GM23338 (cell line): ENCODE measurements around the gene ANO1. TPM values are rescaled to one million over a fixed set of nuclear protein-coding genes. Genes with fewer than 3 reads are reported as not detected.

Experiments used
- ATAC-seq: fragments of 200-7000 bp; cut with Tn5 transposase; 3 replicates; pipeline ENCODE4 v1.9.1; 2020
- DNase-seq: peaks from one replicate; pipeline ENCODE4 v3.0.0-alpha.2; 2015; ENCODE audit warnings: low spot score
- H2AFZ ChIP-seq: fragments of 200-600 bp; sonication (generic); 2 replicates; pipeline ENCODE4 v1.8.0; 2016; ENCODE audit warnings: antibody characterized with exemption, mild to moderate bottlenecking, moderate library complexity
- H3F3A ChIP-seq: fragments of 200-600 bp; sonication (generic); replicated peaks from 2 replicates; pipeline ENCODE4 v1.8.0; 2017; ENCODE audit warnings: antibody characterized with exemption, mixed run types, low read depth
- H3K27ac ChIP-seq: fragments of 200-600 bp; sonication (generic); 2 replicates; pipeline ENCODE4 v1.6.1; 2016; ENCODE audit warnings: low read depth
- H3K27me3 ChIP-seq: fragments of 200-600 bp; sonication (generic); 2 replicates; pipeline ENCODE4 v1.8.0; 2016; ENCODE audit warnings: mild to moderate bottlenecking, mixed run types, moderate library complexity; ENCODE audit not compliant: insufficient read depth
- H3K36me3 ChIP-seq: fragments of 200-600 bp; sonication (generic); 2 replicates; pipeline ENCODE4 v1.8.0; 2016; ENCODE audit warnings: mild to moderate bottlenecking; ENCODE audit not compliant: insufficient read depth
- H3K4me1 ChIP-seq: fragments of 200-600 bp; sonication (generic); 2 replicates; pipeline ENCODE4 v1.8.0; 2016; ENCODE audit warnings: mild to moderate bottlenecking, moderate library complexity; ENCODE audit not compliant: insufficient read depth
- H3K4me2 ChIP-seq: fragments of 200-600 bp; sonication (generic); 2 replicates; pipeline ENCODE4 v1.7.1; 2017; ENCODE audit warnings: mixed run types
- H3K4me3 ChIP-seq: fragments of 200-600 bp; sonication (generic); 2 replicates; pipeline ENCODE4 v1.6.1; 2016; ENCODE audit warnings: mixed run types
- H3K79me2 ChIP-seq: fragments of 200-600 bp; sonication (generic); replicated peaks from 2 replicates; pipeline ENCODE4 v1.8.0; 2017; ENCODE audit warnings: mild to moderate bottlenecking; ENCODE audit not compliant: insufficient read depth
- H3K9me2 ChIP-seq: fragments of 200-600 bp; sonication (generic); 2 replicates; pipeline ENCODE4 v1.8.0; 2017; ENCODE audit not compliant: insufficient read depth
- H4K20me1 ChIP-seq: fragments of 200-600 bp; sonication (generic); replicated peaks from 2 replicates; pipeline ENCODE4 v1.8.0; 2017; ENCODE audit warnings: mild to moderate bottlenecking; ENCODE audit not compliant: insufficient read depth
- H3K27ac Mint-ChIP-seq: 2 replicates; pipeline ENCODE4 v1.8.0; 2020; ENCODE audit warnings: inconsistent platforms, mild to moderate bottlenecking, moderate library complexity, mixed read lengths
- H3K27me3 Mint-ChIP-seq: 3 replicates; pipeline ENCODE4 v1.8.0; 2022; ENCODE audit warnings: low read depth, mild to moderate bottlenecking, moderate library complexity, mixed read lengths, inconsistent platforms; ENCODE audit not compliant: insufficient read depth, poor library complexity
- H3K36me3 Mint-ChIP-seq: 3 replicates; pipeline ENCODE4 v1.8.0; 2021; ENCODE audit warnings: low read depth, mild to moderate bottlenecking, inconsistent platforms, moderate library complexity, mixed read lengths
- H3K4me1 Mint-ChIP-seq: 3 replicates; pipeline ENCODE4 v1.8.0; 2020; ENCODE audit warnings: mild to moderate bottlenecking, inconsistent platforms, mixed read lengths
- H3K4me3 Mint-ChIP-seq: 3 replicates; pipeline ENCODE4 v1.8.0; 2021; ENCODE audit warnings: moderate library complexity, mild to moderate bottlenecking, inconsistent platforms, mixed read lengths
- H3K9me3 Mint-ChIP-seq: 3 replicates; pipeline ENCODE4 v1.8.0; 2020; ENCODE audit warnings: moderate library complexity, mild to moderate bottlenecking, inconsistent platforms, mixed read lengths
- CREB1 ChIP-seq: fragments of 250-450 bp; sonication (Bioruptor Pico); IDR thresholded peaks from 2 replicates; pipeline ENCODE4 v1.5.0; 2020; ENCODE audit warnings: low read depth, mild to moderate bottlenecking, moderate library complexity
- EZH2 ChIP-seq: fragments of 200-600 bp; sonication (generic); IDR thresholded peaks from one replicate; pipeline ENCODE4 v1.8.0; 2017; ENCODE audit warnings: antibody characterized with exemption, mild to moderate bottlenecking, low read depth; ENCODE audit not compliant: unreplicated experiment
- EZH2phosphoT487 ChIP-seq: fragments of 200-600 bp; sonication (generic); IDR thresholded peaks from one replicate; pipeline ENCODE4 v1.8.1; 2018; ENCODE audit warnings: antibody characterized with exemption; ENCODE audit not compliant: unreplicated experiment
- JUNB ChIP-seq: IDR thresholded peaks from one replicate; pipeline ENCODE4 v1.6.1; 2016; ENCODE audit warnings: antibody characterized with exemption; ENCODE audit not compliant: unreplicated experiment
- NANOG ChIP-seq: IDR thresholded peaks from 2 replicates; pipeline ENCODE4 v1.6.1; 2016; ENCODE audit warnings: antibody characterized with exemption, borderline replicate concordance
- POLR2AphosphoS5 ChIP-seq: IDR thresholded peaks from 2 replicates; pipeline ENCODE4 v1.6.1; 2016; ENCODE audit warnings: antibody characterized with exemption, low read depth
- STAT1 ChIP-seq: IDR thresholded peaks from one replicate; pipeline ENCODE4 v1.6.1; 2016; ENCODE audit warnings: antibody characterized with exemption; ENCODE audit not compliant: unreplicated experiment
- ZNF114 ChIP-seq: fragments of 250-450 bp; sonication (Bioruptor Pico); IDR thresholded peaks from 2 replicates; pipeline ENCODE4 v1.5.0; 2020; ENCODE audit warnings: mild to moderate bottlenecking, moderate library complexity
- ZNF331 ChIP-seq: fragments of 250-450 bp; sonication (Bioruptor Pico); IDR thresholded peaks from 2 replicates; pipeline ENCODE4 v1.5.0; 2020; ENCODE audit warnings: low read depth, mild to moderate bottlenecking, moderate library complexity
- ZNF462 ChIP-seq: fragments of 250-450 bp; sonication (Bioruptor Pico); IDR thresholded peaks from 2 replicates; pipeline ENCODE4 v1.5.0; 2020; ENCODE audit warnings: mild to moderate bottlenecking, moderate library complexity
- polyA plus RNA-seq: library from polyadenylated mRNA; unstranded; fragments of >200 nt; fragmentation: Nextera tagmentation; extraction: Ambion mirVana; gene quantifications from 2 replicates; pipeline ENCODE4 v1.2.1, GENCODE V29; 2016
- total RNA-seq: library from RNA; depleted of rRNA; stranded (reverse); fragments of >200 nt; shearing (Covaris generic); gene quantifications from 2 replicates; pipeline ENCODE4 v1.2.3, GENCODE V29; 2014
- TF ChIP-seq, protein P1 (sequence below): IDR thresholded peaks from 2 replicates; pipeline ENCODE4 v1.6.1; 2016; ENCODE audit warnings: antibody characterized with exemption
- TF ChIP-seq, protein P2 (sequence below): IDR thresholded peaks from one replicate; pipeline ENCODE4 v1.6.1; 2018; ENCODE audit warnings: antibody characterized with exemption; ENCODE audit not compliant: unreplicated experiment
- TF ChIP-seq, protein P3 (sequence below), 2 experiments: fragments of 200-600 bp in 1 of 2; sonication (generic) in 1 of 2; conservative IDR thresholded peaks; 2 replicates each; pipeline versions ENCODE4 v1.5.1 to v1.6.1; 2016 to 2017; ENCODE audit warnings: antibody characterized with exemption in 2 of 2, low read depth in 2 of 2, mild to moderate bottlenecking in 2 of 2, moderate library complexity in 1 of 2

Gene ANO1
- total and polyA plus RNA-seq, 2 experiments from 2014 or later = 1.4 to 3.4 TPM

DNA sequence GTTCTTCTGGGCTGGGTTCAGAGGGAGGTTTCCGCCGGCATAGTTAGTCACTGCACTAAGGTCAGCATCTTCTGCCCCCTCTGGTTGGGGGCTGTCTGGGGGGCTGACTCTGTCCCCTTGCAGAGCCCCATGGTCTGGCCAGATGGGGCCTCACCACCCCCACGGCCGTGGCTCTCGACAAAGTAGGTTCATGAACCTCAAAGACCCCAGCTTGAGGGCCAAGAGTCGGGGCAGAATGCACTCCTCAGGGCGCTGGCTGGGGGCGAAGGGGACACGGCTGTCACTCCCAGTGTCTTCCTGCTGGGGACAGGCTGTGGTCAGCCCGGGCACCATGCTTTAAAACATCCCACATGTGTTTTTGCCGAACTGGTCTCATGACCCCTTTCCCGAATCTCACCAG is 20.8 kb downstream of the ANO1 start:
- Histone ChIP-seq H3K79me2 (no peaks in the 10 kb centered on the region), H3K27me3 (no peaks in the 10 kb centered on the region), H3K4me2 (no peak overlapping the region), H2AFZ (no peak overlapping the region), H3F3A (no peaks in the 10 kb centered on the region), H3K4me1 (no peaks in the 10 kb centered on the region), H3K27ac (no peak overlapping the region), H4K20me1 (no peaks in the 10 kb centered on the region), H3K4me3 (no peak overlapping the region), H3K9me2 (no peaks in the 10 kb centered on the region), H3K36me3 (no peaks in the 10 kb centered on the region)
- DNase-seq = no peak
- no peak overlapping the region for H3K27ac Mint-ChIP-seq
- ATAC-seq = no peak
- no peaks in the 10 kb centered on the region for H3K9me3 Mint-ChIP-seq
- TF ChIP-seq POLR2AphosphoS5 (no peak), STAT1 (no peak), ZNF462 (CRISPR knock-in tag) (no peak), EZH2phosphoT487 (no peak), ZNF331 (CRISPR knock-in tag) (no peak), ZNF114 (CRISPR knock-in tag) (no peak), NANOG (no peak), EZH2 (no peak), JUNB (no peak), CREB1 (CRISPR knock-in tag) (no peak)
- TF ChIP-seq, protein P1, sequence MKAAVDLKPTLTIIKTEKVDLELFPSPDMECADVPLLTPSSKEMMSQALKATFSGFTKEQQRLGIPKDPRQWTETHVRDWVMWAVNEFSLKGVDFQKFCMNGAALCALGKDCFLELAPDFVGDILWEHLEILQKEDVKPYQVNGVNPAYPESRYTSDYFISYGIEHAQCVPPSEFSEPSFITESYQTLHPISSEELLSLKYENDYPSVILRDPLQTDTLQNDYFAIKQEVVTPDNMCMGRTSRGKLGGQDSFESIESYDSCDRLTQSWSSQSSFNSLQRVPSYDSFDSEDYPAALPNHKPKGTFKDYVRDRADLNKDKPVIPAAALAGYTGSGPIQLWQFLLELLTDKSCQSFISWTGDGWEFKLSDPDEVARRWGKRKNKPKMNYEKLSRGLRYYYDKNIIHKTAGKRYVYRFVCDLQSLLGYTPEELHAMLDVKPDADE = no peak
- TF ChIP-seq, protein P2, sequence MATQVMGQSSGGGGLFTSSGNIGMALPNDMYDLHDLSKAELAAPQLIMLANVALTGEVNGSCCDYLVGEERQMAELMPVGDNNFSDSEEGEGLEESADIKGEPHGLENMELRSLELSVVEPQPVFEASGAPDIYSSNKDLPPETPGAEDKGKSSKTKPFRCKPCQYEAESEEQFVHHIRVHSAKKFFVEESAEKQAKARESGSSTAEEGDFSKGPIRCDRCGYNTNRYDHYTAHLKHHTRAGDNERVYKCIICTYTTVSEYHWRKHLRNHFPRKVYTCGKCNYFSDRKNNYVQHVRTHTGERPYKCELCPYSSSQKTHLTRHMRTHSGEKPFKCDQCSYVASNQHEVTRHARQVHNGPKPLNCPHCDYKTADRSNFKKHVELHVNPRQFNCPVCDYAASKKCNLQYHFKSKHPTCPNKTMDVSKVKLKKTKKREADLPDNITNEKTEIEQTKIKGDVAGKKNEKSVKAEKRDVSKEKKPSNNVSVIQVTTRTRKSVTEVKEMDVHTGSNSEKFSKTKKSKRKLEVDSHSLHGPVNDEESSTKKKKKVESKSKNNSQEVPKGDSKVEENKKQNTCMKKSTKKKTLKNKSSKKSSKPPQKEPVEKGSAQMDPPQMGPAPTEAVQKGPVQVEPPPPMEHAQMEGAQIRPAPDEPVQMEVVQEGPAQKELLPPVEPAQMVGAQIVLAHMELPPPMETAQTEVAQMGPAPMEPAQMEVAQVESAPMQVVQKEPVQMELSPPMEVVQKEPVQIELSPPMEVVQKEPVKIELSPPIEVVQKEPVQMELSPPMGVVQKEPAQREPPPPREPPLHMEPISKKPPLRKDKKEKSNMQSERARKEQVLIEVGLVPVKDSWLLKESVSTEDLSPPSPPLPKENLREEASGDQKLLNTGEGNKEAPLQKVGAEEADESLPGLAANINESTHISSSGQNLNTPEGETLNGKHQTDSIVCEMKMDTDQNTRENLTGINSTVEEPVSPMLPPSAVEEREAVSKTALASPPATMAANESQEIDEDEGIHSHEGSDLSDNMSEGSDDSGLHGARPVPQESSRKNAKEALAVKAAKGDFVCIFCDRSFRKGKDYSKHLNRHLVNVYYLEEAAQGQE = no peak
- TF ChIP-seq, protein P3, sequence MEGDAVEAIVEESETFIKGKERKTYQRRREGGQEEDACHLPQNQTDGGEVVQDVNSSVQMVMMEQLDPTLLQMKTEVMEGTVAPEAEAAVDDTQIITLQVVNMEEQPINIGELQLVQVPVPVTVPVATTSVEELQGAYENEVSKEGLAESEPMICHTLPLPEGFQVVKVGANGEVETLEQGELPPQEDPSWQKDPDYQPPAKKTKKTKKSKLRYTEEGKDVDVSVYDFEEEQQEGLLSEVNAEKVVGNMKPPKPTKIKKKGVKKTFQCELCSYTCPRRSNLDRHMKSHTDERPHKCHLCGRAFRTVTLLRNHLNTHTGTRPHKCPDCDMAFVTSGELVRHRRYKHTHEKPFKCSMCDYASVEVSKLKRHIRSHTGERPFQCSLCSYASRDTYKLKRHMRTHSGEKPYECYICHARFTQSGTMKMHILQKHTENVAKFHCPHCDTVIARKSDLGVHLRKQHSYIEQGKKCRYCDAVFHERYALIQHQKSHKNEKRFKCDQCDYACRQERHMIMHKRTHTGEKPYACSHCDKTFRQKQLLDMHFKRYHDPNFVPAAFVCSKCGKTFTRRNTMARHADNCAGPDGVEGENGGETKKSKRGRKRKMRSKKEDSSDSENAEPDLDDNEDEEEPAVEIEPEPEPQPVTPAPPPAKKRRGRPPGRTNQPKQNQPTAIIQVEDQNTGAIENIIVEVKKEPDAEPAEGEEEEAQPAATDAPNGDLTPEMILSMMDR (conservative IDR thresholded peaks at IDR 0.05; ENCODE audit: low read depth in 2 of 2) = no peak
- no peak overlapping the region for H3K4me3 Mint-ChIP-seq
- peaks cover 2% of the 10 kb centered on the region for H3K27me3 Mint-ChIP-seq
- no peaks in the 10 kb centered on the region; the same call in 2 of the 3 replicates for H3K36me3 Mint-ChIP-seq
- H3K4me1 Mint-ChIP-seq = peaks cover 5% of the 10 kb centered on the region
